ENCODE results near the gene FXR2.

The FXR2 gene

DNA sequence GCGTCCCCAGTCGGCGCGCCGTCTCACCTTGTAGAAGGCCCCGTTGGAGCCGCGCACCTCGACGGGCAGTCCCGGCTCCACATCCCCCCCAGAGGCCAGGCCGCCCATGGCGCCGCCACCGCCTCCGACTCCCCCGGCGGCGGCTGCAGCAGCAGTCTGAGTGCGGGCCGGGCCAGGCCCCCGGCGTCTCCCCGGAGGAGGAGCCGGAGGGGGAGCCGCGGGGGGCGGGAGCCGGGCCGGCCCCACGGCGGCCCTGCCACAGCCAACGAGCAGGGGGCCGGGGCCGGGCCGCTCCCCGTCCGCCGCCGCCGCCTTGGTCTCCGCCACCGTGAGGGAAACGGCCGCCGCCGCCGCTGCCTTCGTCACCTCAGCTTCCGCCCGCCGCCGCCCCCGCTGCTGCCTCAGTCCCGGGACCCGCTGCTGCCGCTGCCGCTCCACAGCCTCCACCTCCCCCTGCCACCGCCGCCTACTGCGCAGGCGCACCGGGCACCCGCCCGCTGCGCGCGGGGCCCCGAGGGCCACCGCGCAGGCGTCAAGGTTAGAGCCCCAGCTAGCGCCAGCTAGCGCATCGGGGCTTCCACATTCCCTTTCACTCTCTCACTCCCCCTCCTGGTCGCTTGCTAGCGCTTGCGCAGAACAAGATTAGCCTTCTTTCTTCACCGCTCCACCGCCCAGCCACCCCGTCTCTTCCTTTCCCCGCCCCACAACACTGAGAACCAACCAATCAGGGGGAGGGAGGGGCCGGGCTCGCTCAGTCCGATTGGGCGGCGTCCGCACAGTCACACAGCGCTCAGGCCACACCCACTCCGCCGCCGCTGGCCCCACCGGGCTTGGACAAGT, at the start of gene FXR2:
Gene FXR2 (minus strand): TSS at position 473 of the 840 bp plus-strand sequence. CDS start 365 bp downstream, at position 108.
- H3K27ac ChIP-seq (ENCODE audit: low read depth, low read length), result peak within 1 kb of the TSS; percentile 48
- peaks cover 23% of the 10 kb centered on the region for H3K4me1 ChIP-seq (ENCODE audit: control insufficient read depth, insufficient read depth, low read length, unreplicated experiment)
- H3K4me3 ChIP-seq (ENCODE audit: low read depth, low read length), result peak within 1 kb of the TSS; percentile 98
- H3K79me2 ChIP-seq (ENCODE audit: control insufficient read depth, insufficient read depth, low read length, unreplicated experiment), result peaks cover 43% of the 10 kb centered on the region
- H2AFZ ChIP-seq (ENCODE audit: low read length, unreplicated experiment), result peak within 1 kb of the TSS; percentile 88
- peaks cover 12% of the 10 kb centered on the region; the same call in 1 of the 2 replicates for H3K36me3 ChIP-seq (ENCODE audit: insufficient read depth, low read length)
- H3K27me3 ChIP-seq (ENCODE audit: insufficient read depth, low read length), result no peaks in the 10 kb centered on the region

DNA sequence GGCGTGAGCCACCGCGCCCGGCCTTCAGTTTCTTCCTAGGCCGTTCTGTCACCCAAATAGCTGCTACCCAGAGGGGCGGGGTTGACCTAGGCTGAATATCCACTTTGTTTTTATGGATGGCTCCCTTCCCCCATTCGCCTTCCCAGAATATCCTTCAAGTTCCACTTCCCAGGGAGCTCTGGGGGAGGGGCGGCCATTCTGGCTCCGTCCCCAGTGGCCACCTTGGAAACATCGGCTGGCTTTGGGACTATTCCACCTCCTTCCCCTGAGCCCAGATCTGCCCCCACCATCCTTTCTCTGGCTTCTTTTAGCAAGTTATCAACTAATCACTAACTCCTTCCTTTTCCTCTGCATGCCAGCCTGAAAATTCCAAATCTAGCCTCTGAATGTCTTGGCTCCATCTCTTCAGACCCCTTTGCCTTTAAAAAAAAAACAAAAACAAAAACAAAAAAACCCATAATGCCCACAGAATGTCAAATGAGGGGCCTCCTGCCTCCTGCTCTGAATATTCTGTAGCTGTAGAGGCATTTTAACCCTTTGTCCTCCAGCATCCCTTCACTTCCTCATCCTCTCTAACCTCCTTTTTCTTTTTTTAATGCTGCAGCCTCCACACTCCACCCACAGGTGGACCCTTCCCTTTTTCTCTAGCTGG, 42.4 kb upstream of the FXR2 start:
- no peaks in the 10 kb centered on the region for H3K36me3 ChIP-seq (ENCODE audit: insufficient read depth, low read length)
- peaks cover 21% of the 10 kb centered on the region for H3K27me3 ChIP-seq (ENCODE audit: insufficient read depth, low read length)
- H3K4me3 ChIP-seq (ENCODE audit: low read depth, low read length), result no peak overlapping the region
- no peaks in the 10 kb centered on the region for H3K4me1 ChIP-seq (ENCODE audit: control insufficient read depth, insufficient read depth, low read length, unreplicated experiment)
- H3K79me2 ChIP-seq (ENCODE audit: control insufficient read depth, insufficient read depth, low read length, unreplicated experiment), result no peaks in the 10 kb centered on the region
- no peak overlapping the region for H3K27ac ChIP-seq (ENCODE audit: low read depth, low read length)
- H2AFZ ChIP-seq (ENCODE audit: low read length, unreplicated experiment), result no peak overlapping the region

DNA sequence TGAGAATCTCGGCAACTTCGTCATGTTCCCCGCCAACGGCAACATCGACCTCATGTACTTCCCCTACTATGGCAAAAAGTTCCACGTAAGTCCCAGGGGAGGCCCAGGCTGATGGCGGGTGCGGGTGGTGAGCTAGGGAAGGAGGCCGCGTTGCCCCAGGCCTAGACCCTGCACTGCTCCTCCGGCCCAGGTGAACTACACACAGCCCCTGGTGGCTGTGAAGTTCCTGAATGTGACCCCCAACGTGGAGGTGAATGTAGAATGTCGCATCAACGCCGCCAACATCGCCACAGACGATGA, 40.8 kb upstream of the FXR2 start:
- peaks cover 37% of the 10 kb centered on the region for H3K27me3 ChIP-seq (ENCODE audit: insufficient read depth, low read length)
- no peaks in the 10 kb centered on the region for H3K36me3 ChIP-seq (ENCODE audit: insufficient read depth, low read length)
- H3K4me1 ChIP-seq (ENCODE audit: control insufficient read depth, insufficient read depth, low read length, unreplicated experiment), result peaks cover 5% of the 10 kb centered on the region
- H3K27ac ChIP-seq (ENCODE audit: low read depth, low read length), result no peak overlapping the region
- no peak overlapping the region for H2AFZ ChIP-seq (ENCODE audit: low read length, unreplicated experiment)
- no peaks in the 10 kb centered on the region for H3K79me2 ChIP-seq (ENCODE audit: control insufficient read depth, insufficient read depth, low read length, unreplicated experiment)
- no peak overlapping the region for H3K4me3 ChIP-seq (ENCODE audit: low read depth, low read length)

DNA sequence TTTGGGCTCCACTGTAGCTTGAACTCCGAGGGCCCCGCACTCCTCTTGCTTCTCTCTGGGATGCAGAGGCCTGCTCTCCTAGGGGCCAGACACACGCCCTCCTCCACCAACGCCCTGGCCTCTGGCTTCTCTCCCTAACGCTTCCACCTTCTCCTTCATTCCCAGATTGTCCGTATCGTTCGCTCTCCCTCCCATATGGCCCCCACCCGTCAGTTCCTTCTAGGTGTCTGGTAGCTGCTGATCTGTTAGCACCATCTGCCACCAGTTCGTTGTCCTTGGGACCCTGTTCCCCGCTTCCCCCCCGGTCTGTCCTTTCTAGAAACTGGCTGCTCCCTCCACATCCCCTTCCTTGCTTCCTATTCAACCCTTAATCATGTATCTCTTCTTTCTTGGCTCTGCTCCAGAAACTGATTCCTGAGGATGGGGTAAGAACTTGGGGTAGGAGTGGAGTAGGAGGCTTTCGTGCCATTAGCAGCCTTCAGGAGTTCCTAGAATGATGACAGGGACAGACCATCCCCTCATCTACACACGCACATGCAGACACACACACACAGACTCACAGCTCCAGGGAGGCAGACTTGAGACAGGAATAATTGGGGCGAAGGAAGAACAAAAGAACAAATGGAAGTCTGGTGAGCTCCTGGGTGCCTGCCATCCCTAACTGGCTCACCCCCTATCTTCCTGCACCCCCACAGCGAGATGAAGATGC, 40.3 kb upstream of the FXR2 start:
- Histone ChIP-seq H3K36me3 (ENCODE audit: insufficient read depth, low read length) (no peaks in the 10 kb centered on the region), H3K4me3 (ENCODE audit: low read depth, low read length) (no peak overlapping the region), H3K79me2 (ENCODE audit: control insufficient read depth, insufficient read depth, low read length, unreplicated experiment) (no peaks in the 10 kb centered on the region), H2AFZ (ENCODE audit: low read length, unreplicated experiment) (no peak overlapping the region), H3K27ac (ENCODE audit: low read depth, low read length) (no peak overlapping the region), H3K27me3 (ENCODE audit: insufficient read depth, low read length) (peaks cover 42% of the 10 kb centered on the region), H3K4me1 (ENCODE audit: control insufficient read depth, insufficient read depth, low read length, unreplicated experiment) (peaks cover 5% of the 10 kb centered on the region)

DNA sequence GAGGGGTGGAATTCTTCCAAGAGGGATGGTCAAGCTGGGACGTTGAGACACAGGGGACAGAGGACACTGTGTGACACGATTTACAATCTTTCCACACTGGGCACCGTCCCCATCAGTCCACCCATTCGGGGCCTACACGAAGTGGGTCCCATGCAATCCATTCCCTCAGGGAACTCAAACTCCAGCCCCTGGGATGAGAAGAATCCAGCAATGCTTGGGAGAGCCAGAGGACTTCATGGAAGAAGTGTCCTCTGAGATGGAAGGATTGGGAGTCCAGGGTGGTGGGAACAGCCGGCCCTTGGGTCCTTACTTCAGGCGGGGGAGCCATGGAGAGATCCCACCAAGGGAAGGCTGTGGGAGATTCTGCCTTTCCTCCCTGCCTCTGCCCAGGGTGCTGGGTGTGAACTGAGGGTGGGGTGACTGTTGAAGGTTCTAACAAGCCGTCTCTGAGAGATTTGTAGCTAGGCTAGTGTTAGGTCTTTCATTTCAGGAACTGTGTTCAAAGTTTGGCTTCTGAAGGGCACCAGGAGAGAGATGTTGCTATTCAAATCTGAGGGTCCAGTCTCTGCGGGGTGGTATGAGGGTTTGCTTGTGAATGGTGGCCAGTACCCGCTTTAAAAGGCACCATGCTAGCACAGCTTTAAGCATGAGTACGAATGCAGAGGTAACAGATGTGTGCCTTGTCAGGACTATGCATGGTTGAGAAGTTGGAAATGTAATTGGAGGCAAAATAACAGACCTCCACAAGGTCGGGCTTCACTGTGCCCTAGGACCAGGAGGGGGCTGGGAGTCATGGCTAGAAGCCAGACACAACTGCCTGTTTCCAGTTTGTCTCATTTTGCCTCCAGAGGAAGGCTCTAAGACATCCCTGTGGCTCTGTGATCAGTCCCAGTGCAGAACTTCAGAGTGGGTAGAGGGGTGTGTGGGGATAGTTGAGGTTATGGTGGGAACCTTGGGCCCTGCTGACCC, 38.0 kb upstream of the FXR2 start:
- peaks cover 45% of the 10 kb centered on the region for H3K27me3 ChIP-seq (ENCODE audit: insufficient read depth, low read length)

DNA sequence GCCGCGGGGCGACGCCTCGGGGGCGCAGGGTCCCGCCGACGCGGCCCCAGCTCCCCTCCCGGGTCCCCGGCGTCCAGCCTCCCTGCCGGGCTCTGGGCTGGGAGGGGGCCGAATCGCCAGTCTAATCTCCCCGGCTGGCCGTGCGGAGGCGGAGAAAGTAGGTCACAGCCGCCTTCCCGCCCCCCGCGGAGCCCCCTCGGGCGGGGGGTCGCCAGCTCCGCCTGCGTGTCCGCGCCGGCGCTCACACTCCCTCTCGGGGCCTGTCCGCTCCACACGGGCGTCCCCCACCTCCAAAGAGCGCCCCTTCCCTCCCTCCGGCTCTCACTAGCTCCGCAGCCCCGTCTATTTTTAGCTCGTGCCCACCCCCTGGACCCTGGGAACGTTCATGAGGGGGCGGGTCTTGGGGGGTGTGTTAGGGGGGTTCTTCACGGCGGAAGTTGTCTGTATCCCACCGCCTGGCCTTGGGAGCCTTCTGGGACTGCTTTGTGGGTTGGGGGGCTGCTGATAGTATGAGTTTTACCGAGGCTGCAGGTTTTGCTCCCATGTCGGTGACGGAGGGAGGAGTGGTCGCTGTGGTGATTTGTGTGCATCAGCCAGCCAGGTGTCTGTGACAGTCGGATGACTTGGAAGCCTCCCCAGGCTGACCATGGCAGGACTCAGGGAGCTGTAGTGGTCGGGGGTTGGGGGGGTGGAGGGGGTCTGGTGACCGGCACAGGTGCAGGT, 37.1 kb upstream of the FXR2 start:
- Histone ChIP-seq H3K36me3 (ENCODE audit: insufficient read depth, low read length) (no peaks in the 10 kb centered on the region), H3K27me3 (ENCODE audit: insufficient read depth, low read length) (peaks cover 50% of the 10 kb centered on the region), H3K4me1 (ENCODE audit: control insufficient read depth, insufficient read depth, low read length, unreplicated experiment) (peaks cover 5% of the 10 kb centered on the region), H3K4me3 (ENCODE audit: low read depth, low read length) (peak overlapping the region; percentile 69), H2AFZ (ENCODE audit: low read length, unreplicated experiment) (no peak overlapping the region), H3K79me2 (ENCODE audit: control insufficient read depth, insufficient read depth, low read length, unreplicated experiment) (no peaks in the 10 kb centered on the region), H3K27ac (ENCODE audit: low read depth, low read length) (no peak overlapping the region)

More for the DNA sequence above, 38.0 kb upstream of the FXR2 start:
- no peak overlapping the region for H3K27ac ChIP-seq (ENCODE audit: low read depth, low read length)
- no peak overlapping the region for H2AFZ ChIP-seq (ENCODE audit: low read length, unreplicated experiment)
- H3K4me3 ChIP-seq (ENCODE audit: low read depth, low read length), result no peak overlapping the region
- H3K36me3 ChIP-seq (ENCODE audit: insufficient read depth, low read length), result no peaks in the 10 kb centered on the region
- peaks cover 5% of the 10 kb centered on the region for H3K4me1 ChIP-seq (ENCODE audit: control insufficient read depth, insufficient read depth, low read length, unreplicated experiment)
- H3K79me2 ChIP-seq (ENCODE audit: control insufficient read depth, insufficient read depth, low read length, unreplicated experiment), result no peaks in the 10 kb centered on the region

DNA sequence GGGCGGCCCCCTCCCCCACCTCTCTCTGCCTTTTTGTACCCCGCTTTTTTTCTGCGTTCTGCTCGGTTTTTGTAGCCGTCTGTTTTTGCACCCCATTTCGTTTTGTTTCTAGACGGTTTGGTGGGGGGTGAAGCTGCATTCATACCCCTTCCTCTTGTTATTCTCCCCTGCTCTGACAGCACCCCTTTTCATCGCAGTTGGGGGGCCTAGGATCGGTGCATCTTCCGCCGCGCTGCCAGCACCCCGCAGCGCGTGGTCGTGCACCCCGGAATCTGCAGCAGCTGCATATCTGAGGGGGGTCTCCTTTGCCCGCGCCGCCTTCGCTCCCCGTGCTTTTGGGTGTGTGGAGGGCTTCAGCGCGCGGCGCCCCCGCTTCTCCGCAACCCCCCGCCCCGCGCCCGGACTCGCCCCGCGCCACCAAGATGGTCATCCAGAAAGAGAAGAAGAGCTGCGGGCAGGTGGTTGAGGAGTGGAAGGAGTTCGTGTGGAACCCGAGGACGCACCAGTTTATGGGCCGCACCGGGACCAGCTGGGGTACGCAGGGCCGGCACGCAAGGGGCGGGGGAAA, 36.5 kb upstream of the FXR2 start:
- Histone ChIP-seq H3K4me3 (ENCODE audit: low read depth, low read length) (peak overlapping the region; percentile 69), H2AFZ (ENCODE audit: low read length, unreplicated experiment) (no peak overlapping the region), H3K36me3 (ENCODE audit: insufficient read depth, low read length) (no peaks in the 10 kb centered on the region), H3K27ac (ENCODE audit: low read depth, low read length) (no peak overlapping the region), H3K4me1 (ENCODE audit: control insufficient read depth, insufficient read depth, low read length, unreplicated experiment) (peaks cover 5% of the 10 kb centered on the region), H3K79me2 (ENCODE audit: control insufficient read depth, insufficient read depth, low read length, unreplicated experiment) (no peaks in the 10 kb centered on the region), H3K27me3 (ENCODE audit: insufficient read depth, low read length) (peaks cover 50% of the 10 kb centered on the region)

DNA sequence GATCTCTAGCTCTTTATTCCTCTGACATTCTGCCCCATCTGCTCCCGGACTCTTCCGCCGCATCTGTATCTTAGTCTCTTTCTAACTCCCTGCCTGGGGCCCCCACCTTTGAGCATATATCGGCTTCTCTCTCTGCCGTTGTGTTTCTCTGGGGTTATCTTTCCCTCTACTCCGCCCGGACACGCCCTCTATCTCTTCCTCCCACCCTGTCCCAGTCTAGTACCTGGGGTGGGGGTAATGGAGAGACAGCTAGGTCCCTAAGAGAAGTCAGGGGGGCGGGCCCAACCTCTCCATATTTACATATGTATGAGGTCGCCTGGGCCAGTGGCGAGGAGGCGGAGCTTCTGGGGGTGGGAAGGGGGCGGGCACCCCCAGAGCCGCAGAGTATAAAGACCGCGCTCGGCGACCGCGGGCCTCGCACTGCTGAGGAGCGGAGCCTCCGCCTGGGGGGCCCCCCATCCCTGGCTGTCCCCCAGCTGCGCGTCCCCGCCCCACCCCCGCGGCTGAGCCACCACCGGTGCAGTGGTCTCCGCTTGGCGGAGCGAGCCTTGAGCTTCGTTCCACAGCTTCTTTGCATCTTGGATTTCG, 35.9 kb upstream of the FXR2 start, which contains the start of gene ATP1B2:
Gene ATP1B2 (plus strand): TSS at position 418 of the 588 bp plus-strand sequence. CDS start 593 bp downstream, outside the sequence.
- peak within 1 kb of the TSS; percentile 69 for H3K4me3 ChIP-seq (ENCODE audit: low read depth, low read length)
- H3K79me2 ChIP-seq (ENCODE audit: control insufficient read depth, insufficient read depth, low read length, unreplicated experiment), result no peaks in the 10 kb centered on the region
- no peak within 1 kb of the TSS for H2AFZ ChIP-seq (ENCODE audit: low read length, unreplicated experiment)
- H3K27ac ChIP-seq (ENCODE audit: low read depth, low read length), result no peak within 1 kb of the TSS
- peaks cover 5% of the 10 kb centered on the region for H3K4me1 ChIP-seq (ENCODE audit: control insufficient read depth, insufficient read depth, low read length, unreplicated experiment)
- H3K36me3 ChIP-seq (ENCODE audit: insufficient read depth, low read length), result no peaks in the 10 kb centered on the region
- peaks cover 50% of the 10 kb centered on the region for H3K27me3 ChIP-seq (ENCODE audit: insufficient read depth, low read length)

DNA sequence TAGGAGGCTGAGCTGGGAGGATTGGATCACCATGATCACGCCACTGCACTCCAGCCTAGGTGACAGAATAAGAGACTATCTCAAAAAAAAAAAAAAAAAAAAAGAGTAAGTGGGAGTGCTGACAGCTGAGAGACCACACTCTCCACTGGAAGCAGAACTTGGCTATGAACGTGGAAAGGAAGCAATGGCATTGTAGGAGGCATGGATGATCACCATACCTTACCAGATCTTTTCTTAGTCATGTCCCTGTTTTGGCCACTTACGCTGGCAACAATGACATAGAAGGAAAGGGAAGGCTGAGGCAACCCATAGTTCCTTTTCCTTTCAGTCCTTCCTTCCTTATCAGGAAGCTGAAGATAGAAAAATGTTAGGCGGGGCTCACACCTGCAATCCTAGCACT, 32.3 kb upstream of the FXR2 start:
- H3K79me2 ChIP-seq (ENCODE audit: control insufficient read depth, insufficient read depth, low read length, unreplicated experiment), result no peaks in the 10 kb centered on the region
- peaks cover 5% of the 10 kb centered on the region for H3K4me1 ChIP-seq (ENCODE audit: control insufficient read depth, insufficient read depth, low read length, unreplicated experiment)
- H2AFZ ChIP-seq (ENCODE audit: low read length, unreplicated experiment), result no peak overlapping the region
- no peak overlapping the region for H3K4me3 ChIP-seq (ENCODE audit: low read depth, low read length)
- no peaks in the 10 kb centered on the region for H3K36me3 ChIP-seq (ENCODE audit: insufficient read depth, low read length)
- H3K27ac ChIP-seq (ENCODE audit: low read depth, low read length), result no peak overlapping the region
- H3K27me3 ChIP-seq (ENCODE audit: insufficient read depth, low read length), result peaks cover 28% of the 10 kb centered on the region
